Lung microvascular endothelial cell (primary cell): ENCODE results near the gene CENPF. TPM values are rescaled to one million over a fixed set of nuclear protein-coding genes. Genes with fewer than 3 reads are reported as not detected.
"Not testable (repeated sequence)": the region's sequence is repeated elsewhere in the genome, so short reads cannot be mapped to it uniquely, and the experiment has no call there.

ENCODE experiments used
- DNase-seq, 2 donors: peaks; one replicate each; pipeline versions ENCODE4 v3.0.0 to v3.0.0-alpha.2; 2010; ENCODE audit warnings: low read depth in 2 of 2
- total RNA-seq: library from RNA; depleted of rRNA; stranded (reverse); fragments of >200 nt; gene quantifications from 2 replicates; pipeline ENCODE4 v1.2.1, GENCODE V29; 2014

The CENPF gene
- total RNA-seq, 1 donor from 2014 or later, result 6.0 TPM

DNA sequence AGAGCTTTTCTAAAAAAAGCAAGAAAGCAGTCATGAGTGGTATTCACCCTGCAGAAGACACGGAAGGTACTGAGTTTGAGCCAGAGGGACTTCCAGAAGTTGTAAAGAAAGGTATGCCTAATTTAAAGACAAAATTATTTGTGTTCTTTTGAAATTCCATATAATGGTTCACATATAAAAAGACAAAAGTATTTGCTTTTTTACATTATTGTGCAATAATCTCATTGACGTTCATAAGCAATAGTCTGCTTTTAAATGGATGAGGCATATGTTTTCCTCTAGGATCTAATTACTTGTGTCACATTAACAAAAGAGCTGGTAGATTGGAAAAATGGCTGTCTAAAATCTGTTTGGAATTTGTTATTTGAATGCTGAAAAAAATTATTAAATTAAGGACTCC, 54.3 kb downstream of the CENPF start:
- DNase-seq, result no peak

DNA sequence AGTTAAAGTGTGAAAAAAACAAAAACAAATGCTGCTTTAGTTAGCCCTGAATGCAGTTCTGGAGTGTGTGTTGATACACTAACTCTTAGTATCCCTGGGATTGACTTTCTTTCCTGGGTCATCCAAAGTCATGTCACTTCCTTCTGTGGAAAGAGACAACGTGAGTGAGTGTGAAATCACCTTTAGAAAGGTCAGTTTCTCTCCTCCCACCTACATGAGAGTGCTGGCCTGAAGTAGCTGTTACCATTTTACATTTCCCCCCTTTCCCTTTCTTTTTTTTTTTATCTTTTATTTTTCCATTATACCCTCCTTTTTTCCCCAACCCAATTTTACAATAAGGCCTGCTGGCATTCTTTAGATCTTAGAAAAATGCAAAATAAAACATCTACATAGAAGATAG, 55.2 kb downstream of the CENPF start:
- DNase-seq, result peak in 1 of 2 donors; percentile 22

DNA sequence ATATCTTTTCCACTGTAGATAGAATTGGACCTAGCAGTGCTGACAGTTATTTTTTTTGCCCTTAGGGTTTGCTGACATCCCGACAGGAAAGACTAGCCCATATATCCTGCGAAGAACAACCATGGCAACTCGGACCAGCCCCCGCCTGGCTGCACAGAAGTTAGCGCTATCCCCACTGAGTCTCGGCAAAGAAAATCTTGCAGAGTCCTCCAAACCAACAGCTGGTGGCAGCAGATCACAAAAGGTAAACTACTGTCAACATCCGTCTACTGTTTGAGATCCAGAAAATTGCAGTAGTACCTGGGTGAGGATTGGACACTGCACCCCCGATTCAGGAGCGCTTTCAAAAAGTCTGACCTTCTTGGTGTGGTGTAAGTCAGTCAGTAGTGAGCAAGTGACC, 55.8 kb downstream of the CENPF start:
- DNase-seq, result peak; percentile 24 to 59

DNA sequence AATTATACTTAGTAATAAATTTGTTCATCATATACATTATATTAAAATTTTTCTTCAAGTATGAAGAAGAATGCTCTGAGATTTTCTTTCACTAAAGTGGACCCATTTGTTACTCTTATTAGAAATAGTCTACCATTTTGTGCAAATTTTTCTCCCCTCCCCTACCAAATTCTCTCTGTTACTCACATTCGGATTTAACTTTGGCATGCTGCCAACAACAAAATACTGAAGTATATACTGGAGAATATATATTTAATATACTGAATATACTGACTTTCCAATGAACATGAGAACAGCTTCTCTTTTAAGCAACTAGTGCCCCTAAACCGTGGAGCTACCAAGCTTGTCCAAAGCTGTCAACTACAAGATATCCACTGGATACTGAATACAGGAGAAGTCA, 57.2 kb downstream of the CENPF start:
- no peak for DNase-seq

DNA sequence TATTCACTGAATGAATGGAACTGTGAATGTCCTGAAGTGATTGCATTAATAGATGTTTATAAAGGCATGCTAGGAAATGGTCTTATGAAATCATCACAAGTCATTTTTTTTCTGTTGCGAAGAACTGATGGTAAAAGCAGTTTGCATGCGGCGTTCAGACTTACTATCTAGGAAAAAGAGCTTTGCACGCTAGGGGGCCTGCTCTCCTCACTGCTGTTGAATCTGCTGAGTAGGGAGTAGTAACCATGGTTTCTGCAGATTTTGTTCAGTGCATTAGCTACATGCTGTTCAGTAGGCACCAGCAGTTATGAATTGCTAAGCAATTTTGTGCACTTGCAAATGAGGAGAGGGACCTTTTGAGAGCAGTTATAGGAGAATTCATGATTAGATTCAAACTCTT, 57.9 kb downstream of the CENPF start:
- peak; percentile 38 to 71 for DNase-seq

DNA sequence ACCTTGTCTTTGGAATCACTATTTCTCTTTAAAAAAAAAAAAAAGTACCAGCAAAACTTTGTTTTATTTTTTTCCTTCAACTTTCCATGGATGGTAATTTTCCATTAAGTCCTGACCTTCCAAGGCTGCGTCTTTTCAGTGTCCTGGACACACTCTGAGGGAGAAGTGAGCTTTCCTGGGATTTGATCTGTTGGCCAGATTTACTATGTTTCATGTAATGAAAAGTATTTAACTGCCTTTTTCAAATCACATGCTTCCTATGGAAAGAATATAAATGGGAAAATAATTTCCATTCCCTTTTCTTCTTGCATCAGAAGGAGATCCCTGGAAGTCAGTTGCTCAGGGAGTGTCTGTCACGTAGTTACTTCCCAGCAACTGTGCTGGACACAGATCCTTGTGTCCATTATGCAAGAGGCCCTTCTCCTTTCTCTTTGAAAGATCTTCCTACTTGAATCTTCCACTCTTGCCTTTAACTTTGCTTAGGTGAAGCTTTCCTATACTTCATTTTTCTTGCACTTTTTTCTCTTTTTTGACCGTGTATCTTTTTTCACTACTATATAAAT, 59.3 kb downstream of the CENPF start:
- no peak for DNase-seq

DNA sequence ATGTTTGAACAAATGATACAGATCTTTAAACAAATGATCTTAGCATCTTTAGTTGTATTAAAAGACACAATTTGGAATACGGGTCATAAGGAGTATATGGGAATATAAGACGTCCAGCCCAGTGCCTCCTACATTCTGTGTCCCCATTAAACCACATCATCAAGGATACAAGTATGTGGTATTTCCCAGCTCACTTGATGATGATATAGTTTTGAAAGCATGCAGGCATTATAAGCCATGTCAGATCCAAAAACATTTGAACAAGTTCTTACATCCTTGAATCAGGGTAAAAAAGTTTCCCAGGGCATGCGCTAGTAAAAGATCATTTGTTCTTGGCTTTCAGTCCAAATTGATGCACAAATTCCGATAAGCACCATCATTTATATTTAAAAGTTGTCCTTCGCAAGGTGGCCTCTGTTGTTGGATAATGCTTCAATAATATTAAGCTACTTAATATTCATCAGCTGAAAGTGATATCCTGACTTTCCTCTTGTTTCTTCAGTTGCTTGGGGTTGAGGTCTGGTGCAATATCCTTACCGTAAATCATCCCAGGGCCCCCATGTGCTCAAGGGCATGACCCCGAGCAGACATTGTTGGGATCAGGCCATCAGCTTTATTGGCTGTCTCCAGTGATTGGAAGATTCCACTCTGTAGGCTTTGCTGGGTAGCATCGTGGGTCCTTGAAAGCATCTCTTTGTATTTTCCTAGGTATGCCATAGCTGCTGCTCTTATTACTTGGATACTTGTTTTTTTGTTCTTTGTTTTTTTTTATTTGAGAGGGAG, 61.8 kb downstream of the CENPF start:
- DNase-seq, result no peak

DNA sequence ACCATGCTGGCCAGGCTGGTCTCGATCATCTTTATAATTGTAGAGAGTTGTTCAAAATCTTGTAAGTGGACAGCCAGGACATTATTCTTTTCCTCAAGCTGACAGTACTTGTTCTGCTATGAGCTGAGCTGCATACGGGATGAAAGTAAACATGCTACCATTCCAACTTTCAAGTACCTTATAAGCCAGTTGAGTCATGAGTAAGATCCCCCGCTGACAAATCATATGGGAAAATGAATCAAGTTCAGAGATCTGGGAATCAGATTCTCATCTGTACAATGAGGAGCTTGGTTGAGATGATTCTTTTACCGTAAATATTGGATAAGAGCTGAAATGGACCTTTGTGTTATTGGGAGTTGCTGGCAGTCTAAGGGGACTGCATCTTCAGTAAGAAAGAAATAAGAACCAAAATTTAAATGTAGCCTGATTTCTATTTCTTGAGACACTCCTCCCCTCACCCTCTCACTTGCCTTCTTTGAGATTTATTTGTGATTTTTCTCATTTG, 62.7 kb downstream of the CENPF start:
- no peak for DNase-seq

DNA sequence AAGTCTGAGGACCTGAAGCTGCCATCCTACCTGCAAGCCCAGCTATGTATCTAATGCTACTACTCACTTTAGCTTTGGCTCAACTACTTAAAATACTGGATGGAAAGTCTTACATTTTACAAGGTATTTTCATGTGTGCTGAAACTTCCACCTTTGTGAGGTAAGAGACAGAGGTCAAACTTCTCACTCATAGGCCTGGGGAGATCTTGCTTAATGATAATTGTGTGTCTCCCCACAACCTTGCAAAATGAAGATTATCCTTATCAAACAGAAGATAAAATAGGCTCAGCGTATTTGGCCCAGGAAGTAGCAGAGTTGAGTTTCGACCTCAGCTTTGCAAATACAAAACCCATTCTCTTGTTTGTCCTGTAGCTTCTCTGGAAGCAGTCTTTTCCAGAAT, 63.7 kb downstream of the CENPF start:
- no peak for DNase-seq

DNA sequence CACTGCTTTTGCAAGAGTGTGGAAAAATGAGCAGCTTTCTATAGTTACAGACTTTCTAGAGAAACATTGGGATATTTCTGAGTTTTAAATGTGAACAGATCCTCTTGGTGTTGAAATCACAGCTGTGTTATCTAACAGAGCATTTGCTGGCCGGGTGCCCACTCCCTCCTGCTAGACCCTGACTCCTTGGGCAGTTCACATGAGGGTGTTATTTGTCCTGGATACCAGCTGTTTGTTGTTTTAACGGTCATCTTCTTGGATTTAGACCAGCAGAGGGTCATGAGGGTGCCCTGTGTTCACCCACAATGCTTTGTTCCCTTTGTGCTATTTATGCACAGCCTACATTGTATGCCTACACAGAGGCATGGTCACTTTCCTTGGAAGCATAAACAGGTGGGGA, 67.1 kb downstream of the CENPF start:
- peak; percentile 29 to 44 for DNase-seq

DNA sequence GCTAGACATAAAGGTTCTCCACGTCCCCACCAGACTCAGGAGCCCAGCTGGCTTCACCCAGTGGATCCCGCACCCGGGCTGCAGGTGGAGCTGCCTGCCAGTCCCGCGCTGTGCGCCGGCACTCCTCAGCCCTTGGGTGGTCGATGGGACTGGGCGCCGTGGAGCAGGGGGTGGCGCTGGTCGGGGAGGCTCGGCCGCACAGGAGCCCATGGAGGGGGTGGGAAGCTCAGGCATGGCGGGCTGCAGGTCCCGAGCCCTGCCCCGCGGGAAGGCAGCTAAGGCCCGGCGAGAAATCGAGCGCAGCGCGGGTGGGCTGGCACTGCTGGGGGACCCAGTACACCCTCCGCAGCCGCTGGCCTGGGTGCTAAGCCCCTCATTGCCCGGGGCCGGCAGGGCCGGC, 70.0 kb downstream of the CENPF start:
- not testable (repeated sequence) for DNase-seq

DNA sequence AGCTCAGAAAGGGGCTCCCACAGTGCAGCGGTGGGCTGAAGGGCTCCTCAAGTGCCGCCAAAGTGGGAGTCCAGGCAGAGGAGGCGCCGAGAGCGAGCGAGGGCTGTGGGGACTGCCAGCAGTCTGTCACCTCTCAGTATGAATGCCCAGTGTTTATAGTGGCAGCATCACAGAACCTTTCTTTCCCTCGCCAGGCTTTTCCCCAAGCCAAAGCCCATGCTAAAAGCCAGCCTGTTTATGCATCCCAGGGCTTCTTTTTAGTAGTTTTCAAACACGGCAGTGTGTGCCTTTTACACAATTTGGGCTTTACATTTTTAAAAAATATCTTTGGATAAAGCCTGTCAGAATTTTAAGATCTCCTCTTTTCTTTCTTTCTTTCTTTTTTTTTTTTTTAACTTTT, 70.6 kb downstream of the CENPF start:
- DNase-seq, result peak in 1 of 2 donors; percentile 17

DNA sequence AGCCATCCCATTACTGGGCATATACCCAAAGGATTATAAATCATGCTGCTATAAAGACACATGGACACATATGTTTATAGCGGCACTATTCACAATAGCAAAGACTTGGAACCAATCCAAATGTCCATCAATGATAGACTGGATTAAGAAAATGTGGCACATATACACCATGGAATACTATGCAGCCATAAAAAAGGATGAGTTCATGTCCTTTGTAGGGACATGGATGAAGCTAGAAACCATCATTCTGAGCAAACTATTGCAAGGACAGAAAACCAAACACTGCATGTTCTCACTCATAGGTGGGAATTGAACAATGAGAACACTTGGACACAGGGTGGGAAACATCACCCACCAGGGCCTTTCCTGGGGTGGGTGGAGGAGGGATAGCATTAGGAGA, 72.5 kb downstream of the CENPF start:
- DNase-seq, result not testable (repeated sequence)

DNA sequence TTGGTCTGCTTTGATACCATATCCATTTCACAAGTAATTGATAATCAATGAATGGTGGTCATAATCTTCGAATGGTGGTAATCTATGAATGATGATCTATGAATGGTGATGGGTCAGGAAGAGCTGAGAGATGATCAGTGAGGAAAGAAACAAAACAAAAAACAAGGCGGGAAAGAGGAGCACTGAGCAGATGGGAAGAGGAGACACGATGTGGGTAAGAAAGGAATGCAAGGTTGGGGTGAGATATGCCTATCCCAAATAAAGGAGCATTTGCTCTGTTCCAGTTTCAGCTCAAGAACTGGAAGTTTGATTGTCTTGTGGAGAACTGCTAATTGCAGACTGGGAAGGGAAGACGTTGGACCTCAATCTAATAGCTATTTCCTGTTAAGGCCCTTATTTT, 73.8 kb downstream of the CENPF start:
- no peak for DNase-seq

DNA sequence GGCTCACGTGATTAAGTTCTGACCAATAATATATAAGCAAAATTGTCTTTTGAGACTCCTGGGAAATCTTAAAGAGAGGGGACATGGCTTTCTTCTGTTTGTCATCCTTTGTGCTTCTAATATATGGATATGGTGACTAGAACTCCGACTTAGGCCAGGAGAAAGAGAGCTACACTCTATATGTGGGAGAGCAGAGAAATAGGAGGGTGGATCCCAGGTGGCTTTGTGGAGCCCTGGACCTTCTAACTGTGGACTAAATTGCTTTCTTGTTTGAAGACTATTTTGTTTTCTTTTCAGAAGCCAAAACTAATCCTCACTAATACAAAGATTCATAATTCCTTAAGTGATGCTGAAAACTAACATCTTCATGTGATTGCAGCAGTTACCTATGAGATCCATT, 75.0 kb downstream of the CENPF start:
- no peak for DNase-seq

DNA sequence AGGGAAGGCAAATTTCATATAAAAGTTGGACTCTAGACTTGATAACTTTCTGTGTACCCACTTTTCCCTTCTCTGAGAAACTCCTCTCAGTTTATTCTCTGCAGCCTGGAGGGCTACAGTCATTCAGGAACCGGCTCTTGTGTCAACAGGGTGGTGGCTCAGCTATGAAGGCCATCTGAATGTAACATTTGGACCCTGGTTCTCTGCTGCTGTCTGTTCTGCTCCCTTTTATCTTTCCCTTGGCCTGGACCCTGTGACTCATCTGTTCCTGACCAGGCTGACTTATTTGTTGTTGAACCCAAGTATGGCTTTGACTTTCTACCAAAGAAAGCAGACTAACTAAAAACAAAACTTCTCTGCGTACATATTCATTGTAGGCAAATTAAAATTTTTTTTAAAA, 75.4 kb downstream of the CENPF start:
- peak in 1 of 2 donors; percentile 26 for DNase-seq

DNA sequence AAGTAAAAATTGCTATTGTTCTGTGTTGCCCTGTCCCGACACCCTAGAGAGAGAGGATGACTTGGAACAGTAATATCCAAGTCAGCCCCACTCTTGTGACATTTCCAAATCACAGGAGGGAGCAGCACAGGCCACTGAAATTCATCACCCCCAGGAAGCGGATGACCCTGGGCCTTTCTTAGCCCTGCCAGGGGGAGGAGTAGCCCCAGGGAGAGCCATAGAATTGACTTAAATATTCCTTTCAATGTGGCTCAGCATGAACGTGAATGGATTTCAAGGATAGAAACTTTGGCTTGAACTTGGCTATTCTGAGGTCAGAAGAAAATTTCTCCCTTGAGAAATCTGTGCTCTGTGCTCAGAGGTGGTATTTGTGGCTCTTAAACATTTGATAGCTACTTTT, 80.6 kb downstream of the CENPF start:
- no peak for DNase-seq

DNA sequence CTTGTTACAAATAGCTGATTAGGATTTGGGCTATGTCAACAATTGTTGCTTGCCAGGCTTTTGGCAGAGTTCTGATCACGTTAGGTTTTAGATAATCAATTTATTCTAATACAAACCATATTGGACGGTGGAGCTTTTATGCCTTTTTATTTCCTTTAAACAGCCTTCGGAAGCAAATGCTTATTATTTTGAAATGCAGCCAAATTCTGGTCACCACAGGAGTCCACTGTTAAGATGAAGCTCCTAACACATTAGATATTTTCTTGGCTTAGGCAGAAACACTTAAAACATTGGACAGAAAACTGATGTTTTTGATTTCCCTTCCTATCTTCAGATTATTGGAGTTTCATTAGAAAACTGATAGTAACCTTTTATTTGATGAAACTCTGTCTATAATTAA, 82.9 kb downstream of the CENPF start:
- no peak for DNase-seq

DNA sequence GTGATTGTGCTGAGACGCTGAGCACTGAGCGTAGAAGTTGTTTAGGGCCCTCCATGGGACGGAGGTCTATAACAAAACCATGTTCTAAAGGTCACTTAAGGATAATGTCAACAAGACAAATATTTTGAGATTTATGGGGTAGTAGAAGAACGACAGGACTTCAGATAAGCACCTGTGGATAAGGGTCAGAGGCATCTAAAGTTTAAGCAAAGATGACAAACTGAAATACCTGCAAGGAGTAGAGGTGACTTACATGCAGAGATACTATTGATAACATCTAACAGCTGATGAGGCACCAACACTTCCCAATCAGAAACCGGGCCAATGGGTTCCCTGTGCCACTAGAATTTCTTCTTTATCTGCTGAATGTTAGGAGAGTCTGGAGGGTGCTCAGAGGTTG, 83.5 kb downstream of the CENPF start:
- no peak for DNase-seq

DNA sequence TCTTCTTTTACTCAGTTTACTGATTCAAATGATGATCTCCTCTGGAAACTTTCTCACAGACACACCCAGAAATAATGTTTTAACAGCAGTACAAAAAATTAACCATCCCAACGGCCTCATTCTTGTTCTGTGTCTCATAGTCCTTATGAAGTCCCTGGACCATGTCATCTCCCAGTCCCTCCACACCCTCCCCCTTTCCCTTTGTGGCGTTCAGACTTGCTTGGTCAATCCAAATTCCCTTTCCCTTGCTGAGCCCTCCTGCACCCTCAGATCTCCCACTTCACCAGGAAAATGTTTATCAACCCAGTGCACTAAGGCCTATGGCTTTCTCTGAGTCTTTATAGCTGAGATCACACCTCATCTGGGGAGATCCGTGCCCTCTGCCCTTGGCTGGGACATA, 85.9 kb downstream of the CENPF start:
- DNase-seq, result no peak

DNA sequence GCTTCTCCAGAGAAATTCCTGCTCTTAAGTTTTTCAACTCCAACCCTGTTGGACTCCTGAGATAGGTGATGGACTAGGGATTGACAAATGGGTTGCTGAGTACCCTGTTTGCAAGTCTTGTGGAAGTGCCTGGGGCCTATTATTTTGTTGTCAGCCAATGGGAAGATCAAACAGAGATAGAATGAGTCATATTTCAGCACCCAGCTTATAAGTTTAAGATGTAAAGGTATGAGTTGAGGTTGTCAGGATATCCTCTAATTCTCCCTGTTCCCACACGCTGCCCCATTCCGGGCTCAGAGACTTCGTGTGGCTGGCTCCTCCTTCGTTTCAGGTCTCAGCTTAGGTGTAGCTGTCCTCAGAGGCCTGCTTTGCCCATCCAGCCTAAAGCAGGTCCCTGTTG, 91.8 kb downstream of the CENPF start:
- no peak for DNase-seq

DNA sequence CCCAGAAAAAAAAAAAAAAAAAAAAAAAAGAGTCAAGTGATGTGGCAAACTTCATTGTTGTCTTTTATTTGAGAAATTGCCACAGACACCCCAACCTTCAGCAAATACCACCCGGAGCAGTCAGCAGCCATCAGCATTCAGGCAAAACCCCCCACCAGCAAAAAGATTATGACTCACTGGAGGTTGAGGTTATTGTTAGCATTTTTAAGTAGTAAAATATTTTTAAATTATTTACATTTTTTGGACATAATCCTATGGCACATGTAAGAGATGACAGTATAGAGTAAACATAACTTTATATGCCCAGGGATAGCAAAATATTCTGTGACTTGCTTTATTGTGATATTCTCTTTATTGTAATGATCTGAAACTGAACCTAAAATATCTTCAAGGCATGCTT, 95.6 kb downstream of the CENPF start:
- DNase-seq, result no peak

DNA sequence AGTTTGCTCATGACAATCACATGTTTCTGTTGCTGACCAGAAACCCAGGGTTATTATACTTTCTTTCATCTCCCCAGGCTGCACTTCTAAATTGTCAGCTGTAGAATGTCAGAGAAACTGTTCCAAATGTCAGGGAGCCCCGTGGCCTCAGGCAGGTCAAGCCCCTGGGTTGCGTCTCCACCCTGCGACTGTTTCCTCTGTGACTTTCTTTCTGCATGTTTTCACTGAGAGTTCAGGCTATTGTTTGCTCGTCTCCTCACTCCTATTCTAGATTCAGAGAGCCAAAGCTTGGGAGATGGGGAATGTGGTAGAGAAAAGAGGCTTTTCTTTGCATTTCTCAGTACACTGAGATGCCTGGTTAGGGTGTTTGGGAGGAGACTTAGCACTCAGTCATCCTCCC, 97.4 kb downstream of the CENPF start:
- DNase-seq, result no peak
